Measurements from ENCODE around the gene CAPNS2.

Gene CAPNS2

GRCh38 chr16:55566432-55567175 is at the start of gene CAPNS2:
CAPNS2 (plus strand) TSS chr16:55566684; CDS start chr16:55566757, 73 bp downstream.
- DNase-seq: no peak

GRCh38 chr16:55521792-55522191 is 44.7 kb upstream of the CAPNS2 start:
- DNase-seq: no peak

GRCh38 chr16:55526441-55526840 is 40.0 kb upstream of the CAPNS2 start:
- DNase-seq: no peak

GRCh38 chr16:55527885-55528284 is 38.6 kb upstream of the CAPNS2 start:
- no peak for DNase-seq

GRCh38 chr16:55529018-55529417 is 37.5 kb upstream of the CAPNS2 start:
- no peak for DNase-seq

- DNase-seq: no peak
Measured at GRCh38 chr16:55530316-55530856, 36.1 kb upstream of the CAPNS2 start.

- no peak for DNase-seq
Measured at GRCh38 chr16:55532227-55532626, 34.3 kb upstream of the CAPNS2 start.

- no peak for DNase-seq
Measured at GRCh38 chr16:55534756-55535155, 31.7 kb upstream of the CAPNS2 start.

- no peak for DNase-seq
Measured at GRCh38 chr16:55539049-55539448, 27.4 kb upstream of the CAPNS2 start.

- DNase-seq: no peak
Measured at GRCh38 chr16:55539488-55539887, 27.0 kb upstream of the CAPNS2 start.

GRCh38 chr16:55540221-55540620 is 26.3 kb upstream of the CAPNS2 start:
- no peak for DNase-seq

GRCh38 chr16:55542459-55543082 is 23.9 kb upstream of the CAPNS2 start:
- no peak for DNase-seq

- no peak for DNase-seq
Measured at GRCh38 chr16:55543472-55543871, 23.0 kb upstream of the CAPNS2 start.

- DNase-seq: no peak
Measured at GRCh38 chr16:55552621-55553020, 13.9 kb upstream of the CAPNS2 start.

GRCh38 chr16:55555436-55555835 is 11.0 kb upstream of the CAPNS2 start:
- DNase-seq: no peak

GRCh38 chr16:55557186-55557585 is 9.3 kb upstream of the CAPNS2 start:
- DNase-seq: no peak

GRCh38 chr16:55559233-55559632 is 7.3 kb upstream of the CAPNS2 start:
- no peak for DNase-seq

- no peak for DNase-seq
Measured at GRCh38 chr16:55559933-55560516, 6.5 kb upstream of the CAPNS2 start.

GRCh38 chr16:55561319-55561848 is 5.1 kb upstream of the CAPNS2 start:
- DNase-seq: no peak

GRCh38 chr16:55562936-55563335 is 3.5 kb upstream of the CAPNS2 start:
- DNase-seq: no peak

GRCh38 chr16:55563797-55564196 is 2.7 kb upstream of the CAPNS2 start:
- no peak for DNase-seq

GRCh38 chr16:55565086-55565485 is 1.4 kb upstream of the CAPNS2 start:
- no peak for DNase-seq

- DNase-seq: no peak
Measured at GRCh38 chr16:55567382-55567781, 898 bp downstream of the CAPNS2 start.

- DNase-seq: no peak
Measured at GRCh38 chr16:55568207-55568606, 1.7 kb downstream of the CAPNS2 start.

Measured in NCI-H2227 treated with DMSO at 0.1 percent for 48 hours (cell line).